Astrocyte of the hippocampus (primary cell): Measurements from ENCODE around the gene GAD2.
A peak's percentile ranks its signal among the peaks of the same experiment; 100 is the strongest.
"Not testable (repeated sequence)": the region's sequence is repeated elsewhere in the genome, so short reads cannot be mapped to it uniquely, and the experiment has no call there.

Source experiments
- DNase-seq: peaks from one replicate; pipeline ENCODE4 v3.0.0; 2011; ENCODE audit warnings: low read depth, low spot score

GAD2 gene

GRCh38 chr10:26314265-26315013, 97.9 kb downstream of the GAD2 start:
- DNase-seq = no peak

DNA sequence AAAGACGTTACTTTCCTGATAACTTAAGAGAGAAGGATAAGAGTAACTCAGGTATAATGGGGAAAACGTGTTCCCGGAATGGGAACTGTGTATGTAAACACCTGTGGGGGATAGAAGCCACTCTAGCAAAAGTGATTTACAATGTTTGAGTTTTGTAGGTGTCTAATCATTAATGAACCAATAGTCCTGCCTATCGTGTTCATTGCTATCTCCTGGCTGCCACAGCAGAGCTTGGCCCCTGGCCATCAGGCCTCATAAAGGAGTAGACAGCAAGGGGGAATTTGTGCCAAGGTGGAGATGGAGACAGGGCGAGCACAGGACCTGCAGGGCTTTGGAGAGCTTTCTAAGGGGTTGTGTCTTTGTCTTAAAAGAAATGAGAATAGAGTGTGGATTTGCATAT, 102.1 kb downstream of the GAD2 start:
- DNase-seq = no peak

DNA sequence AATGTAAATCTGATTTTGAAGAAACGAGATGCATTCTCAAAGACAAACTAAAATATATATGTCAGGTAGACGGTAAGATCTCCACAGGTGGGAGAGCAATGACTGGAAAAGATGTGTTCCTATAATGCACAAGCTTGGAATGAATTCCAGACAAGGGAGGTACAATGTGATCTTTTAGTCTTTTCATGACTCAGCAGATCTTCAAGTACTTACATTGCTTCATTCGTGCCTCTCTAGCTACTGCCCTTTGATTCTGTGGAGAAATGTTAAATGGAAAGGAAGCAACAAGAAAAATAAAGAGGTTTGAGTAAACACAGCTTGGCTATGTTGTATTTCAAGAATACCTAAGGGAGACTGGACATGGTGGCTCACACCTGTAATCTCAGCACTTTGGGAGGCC, 106.6 kb downstream of the GAD2 start:
- no peak for DNase-seq

DNA sequence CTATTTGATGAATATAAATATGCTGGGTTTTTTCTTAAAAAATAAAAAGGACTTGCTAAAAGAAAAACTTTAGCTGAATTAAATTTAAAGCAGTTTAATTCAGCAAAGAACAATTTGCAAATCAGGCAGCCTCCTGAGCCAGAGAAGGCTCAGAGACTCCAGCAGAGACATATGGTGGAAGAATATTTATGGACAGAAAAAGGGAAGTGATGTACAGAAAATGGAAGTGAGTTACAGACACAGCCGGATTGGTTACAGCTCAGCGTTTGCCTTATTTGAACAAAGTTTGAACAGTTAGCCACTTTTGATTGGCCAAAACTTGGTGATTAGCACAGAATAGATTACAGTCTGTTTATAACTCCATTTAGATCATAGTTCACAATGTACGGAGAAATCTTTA, 110.3 kb downstream of the GAD2 start:
- DNase-seq = no peak

DNA sequence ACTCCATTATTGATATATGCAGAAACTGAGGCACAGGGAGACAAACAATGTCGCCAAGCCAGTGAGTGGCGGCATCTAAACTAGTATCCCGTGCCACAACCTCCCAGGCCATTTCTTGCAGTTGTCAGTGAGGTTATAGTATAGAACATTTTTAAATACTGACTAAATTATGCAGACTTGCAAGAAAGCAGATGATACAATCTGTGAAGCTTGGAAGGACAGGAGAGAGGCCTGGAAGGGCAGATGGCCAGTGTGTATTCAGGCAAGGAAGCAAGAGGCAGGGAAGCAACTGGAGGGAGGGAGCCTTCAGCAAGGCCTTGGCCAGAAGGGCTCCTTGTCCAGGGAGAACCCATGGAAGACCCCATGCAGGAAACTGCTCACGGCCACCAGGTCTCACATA, 111.2 kb downstream of the GAD2 start:
- DNase-seq = no peak

DNA sequence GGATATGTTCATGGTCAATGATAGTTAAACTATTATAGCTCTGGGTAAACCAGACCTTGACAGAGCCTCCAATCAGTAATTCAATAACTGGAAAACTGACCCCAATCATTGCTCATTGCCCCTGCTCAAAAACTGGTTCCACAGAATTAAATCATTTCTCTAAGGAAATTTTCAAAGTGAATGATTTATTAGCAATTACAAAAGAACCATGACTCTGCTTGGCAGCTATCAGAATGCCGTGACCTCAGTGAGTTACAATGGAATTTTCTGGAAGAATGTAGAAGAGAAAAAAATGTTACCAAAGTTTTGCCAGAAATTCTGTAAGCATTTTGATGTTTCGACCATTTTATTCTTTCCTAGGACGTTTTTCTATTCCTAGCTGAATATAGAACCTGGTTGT, 114.8 kb downstream of the GAD2 start:
- no peak for DNase-seq

DNA sequence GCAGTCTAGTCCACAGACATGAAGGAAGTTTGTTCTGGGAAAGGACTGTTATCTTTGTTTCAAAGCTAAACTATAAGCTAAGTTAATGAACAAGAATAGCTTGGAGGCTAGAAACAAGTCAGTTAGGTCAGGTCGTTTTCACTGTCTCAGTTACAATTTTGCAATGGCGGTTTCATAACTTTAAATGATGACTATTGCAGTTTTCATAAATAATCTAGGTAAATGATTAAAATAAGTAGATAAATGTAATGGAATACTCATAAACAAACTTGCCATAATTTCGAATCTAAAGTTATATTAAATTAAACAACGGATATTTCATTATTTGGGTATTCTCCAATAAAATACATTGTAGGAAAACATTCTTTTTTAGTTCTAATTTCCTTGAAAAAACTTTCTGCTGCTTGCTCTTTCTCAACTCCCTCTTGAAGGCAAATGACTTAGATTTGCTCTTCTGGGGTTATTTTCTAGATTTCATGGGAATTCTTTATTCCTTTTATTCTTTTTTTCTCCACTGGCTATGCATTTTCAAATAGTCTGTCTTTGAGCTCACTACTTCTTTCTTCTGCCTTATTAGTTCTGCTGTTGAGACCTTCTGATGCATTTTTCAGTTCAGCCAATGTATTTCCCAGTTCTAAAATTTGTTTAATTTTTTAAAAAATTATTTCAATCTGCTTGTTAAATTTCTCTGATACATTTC, 117.8 kb downstream of the GAD2 start:
- no peak for DNase-seq

DNA sequence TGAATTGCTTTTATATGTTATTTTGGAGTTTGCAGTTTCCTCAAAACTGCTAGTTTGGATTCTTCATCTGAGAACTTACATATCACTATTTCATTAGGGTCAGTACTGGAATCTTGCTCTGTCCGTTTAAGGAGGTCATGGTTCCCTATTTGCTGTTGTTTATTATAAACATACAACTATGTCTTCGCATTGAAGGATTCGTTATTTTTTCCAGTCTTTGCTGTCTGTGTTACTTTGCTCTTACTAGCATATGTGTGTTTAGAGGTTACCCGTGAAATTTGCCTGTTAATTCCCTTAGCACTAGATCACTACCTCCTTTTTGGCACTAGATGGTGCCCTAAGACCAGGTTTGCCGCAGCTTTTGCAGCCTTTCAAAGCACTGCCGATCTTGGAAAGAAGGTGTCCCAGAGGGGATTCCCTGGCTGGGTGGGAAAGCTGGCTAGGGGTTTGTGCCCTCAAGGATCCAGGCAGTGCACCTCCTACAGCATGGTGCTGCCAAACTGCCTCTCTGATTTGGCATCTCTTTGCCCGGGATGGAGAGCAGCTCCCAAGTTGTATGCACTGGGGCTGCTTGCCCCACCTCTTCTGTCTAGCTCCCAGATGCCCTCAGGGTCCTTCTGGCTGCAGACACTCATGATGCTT, 118.5 kb downstream of the GAD2 start:
- peak; percentile 78 for DNase-seq

DNA sequence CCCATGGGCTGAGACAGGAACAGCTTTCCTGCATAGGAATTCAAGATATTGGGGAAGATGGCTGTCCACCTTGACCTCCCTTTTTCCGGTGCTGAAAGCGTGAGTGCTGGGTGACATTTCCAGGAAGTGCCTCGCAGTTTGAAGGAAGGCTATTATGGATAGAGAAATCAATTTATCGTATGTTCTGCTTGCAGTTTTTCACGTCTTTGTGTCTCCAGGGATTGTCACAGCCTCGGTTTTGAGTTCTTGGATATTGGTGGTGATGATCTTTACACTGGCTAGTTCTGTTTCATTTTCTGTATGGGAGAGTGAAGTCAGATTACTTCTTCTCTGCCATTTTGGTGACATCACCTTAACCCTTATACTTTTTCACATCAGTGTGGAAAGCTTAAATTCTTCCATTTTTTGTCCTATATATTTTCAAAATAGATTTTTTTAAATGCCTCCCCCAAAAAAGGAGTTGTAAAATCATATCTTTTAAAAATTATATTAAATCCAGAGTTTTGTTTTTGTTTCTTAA, 119.1 kb downstream of the GAD2 start:
- DNase-seq = no peak

DNA sequence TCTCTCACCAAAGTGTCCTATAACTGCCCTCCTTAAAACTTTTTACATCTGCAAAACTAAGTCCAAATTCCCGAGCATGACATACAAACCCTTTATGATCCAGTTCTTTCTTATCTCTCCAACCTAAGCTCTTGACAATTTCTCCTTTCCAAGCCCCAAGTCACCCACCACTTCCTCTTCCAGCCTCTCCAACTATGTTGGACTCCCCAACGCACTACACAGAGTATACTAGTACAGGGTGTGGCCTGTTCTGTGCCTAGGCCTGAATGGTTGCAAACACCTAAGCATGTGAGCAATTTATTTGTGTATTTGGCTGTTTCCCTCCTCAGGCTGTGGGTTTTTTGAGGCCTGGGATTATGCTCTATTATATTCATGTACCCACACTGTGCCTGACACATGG, 120.4 kb downstream of the GAD2 start:
- no peak for DNase-seq

DNA sequence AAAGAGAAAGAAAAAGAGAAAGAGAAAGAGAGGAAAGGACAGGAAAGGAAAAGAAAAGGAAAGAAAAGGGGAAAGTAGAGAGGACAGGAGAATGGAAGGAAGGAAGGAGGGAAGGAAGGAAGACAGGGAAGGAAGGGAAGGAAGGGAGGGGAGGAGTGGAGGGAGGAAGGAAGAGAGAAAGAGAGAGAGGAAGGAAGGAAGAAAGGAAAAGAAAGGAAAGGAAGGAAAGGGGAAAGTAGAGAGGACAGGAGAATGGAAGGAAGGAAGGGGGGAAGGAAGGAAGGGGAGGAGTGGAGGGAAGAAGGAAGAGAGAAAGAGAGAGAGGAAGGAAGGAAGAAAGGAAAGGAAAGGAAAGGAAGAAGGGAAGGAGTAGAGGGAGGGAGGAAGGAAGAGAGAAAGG, 125.1 kb downstream of the GAD2 start:
- DNase-seq = no peak

DNA sequence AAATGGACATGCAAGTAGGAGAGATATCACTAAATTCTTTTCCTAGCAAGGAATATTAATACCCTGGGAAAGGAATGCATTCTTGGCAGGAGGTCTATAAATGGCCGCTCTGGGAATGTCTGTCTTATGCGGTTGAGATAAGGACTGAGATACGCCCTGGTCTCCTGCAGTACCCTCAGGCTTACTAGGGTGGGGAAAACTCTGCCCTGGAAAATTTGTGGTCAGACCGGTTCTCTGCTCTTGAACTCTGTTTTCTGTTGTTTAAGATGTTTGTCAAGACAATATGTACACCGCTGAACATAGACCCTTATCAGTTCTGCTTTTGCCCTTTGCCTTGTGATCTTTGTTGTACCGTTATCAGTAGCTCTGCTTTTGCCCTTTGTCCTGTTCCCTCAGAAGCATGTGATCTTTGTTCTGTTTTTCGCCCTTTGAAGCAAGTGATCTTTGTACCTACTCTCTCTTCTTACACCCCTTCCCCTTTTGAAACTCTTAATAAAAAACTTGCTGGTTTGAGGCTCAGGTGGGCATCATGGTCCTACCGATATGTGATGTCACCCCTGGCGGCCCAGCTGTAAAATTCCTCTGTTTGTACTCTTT, 132.3 kb downstream of the GAD2 start:
- DNase-seq = not testable (repeated sequence)
